Stimulated activated naive CD8-positive, alpha-beta T cell treated with anti-CD3 and anti-CD28 coated beads, Interleukin-15, Interleukin-2, amounts not matched to agents 100 U/mL and 50 U/mL, for 24 hours (primary cell): ENCODE measurements around the gene SEMA4A.
A peak's percentile ranks its signal among the peaks of the same experiment; 100 is the strongest.
"Not testable (repeated sequence)": the region's sequence is repeated elsewhere in the genome, so short reads cannot be mapped to it uniquely, and the experiment has no call there.

Experiments used
- ATAC-seq: fragments of 150-1000 bp; cut with Tn5 transposase; one replicate; pipeline ENCODE4 v1.10.0; 2021
- DNase-seq: peaks from one replicate; pipeline ENCODE4 v3.0.0; 2021

The SEMA4A gene

GRCh38 chr1:156194300-156194652, 40.9 kb downstream of the SEMA4A start:
- ATAC-seq, result no peak
- DNase-seq, result no peak

- ATAC-seq, result no peak
These were observed 42.5 kb downstream of the SEMA4A start for GRCh38 chr1:156195853-156196252.

GRCh38 chr1:156196445-156196844, 43.1 kb downstream of the SEMA4A start:
- ATAC-seq (no peak), DNase-seq (no peak)

More at GRCh38 chr1:156195853-156196252, 42.5 kb downstream of the SEMA4A start:
- DNase-seq, result no peak

DNA sequence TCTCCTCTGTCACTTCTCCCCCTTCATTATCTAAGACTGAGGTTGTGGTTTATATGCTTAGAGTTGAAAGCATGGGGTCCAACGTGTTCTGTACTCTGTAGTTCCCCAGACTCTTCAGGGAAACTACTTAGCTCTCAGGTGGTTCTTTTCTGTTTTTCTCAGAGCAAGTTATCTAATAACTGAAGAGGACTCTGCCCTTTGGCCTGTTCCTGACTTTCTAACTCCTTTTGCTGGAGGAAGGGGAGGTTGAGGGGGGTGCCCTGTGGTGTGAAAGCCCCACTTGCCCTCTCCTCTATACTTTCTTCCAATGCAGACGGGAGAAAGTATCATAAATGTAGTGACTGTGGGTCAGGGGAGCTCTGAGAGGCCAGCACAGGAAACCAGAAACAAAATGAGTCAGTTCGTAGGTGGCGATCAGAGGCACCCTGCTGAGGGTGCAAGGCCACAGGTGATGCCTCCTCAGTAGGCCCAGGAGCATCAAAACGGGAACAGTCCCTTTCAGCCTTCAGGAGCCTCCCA, 45.5 kb downstream of the SEMA4A start:
- ATAC-seq (peak; percentile 82), DNase-seq (no peak)

GRCh38 chr1:156200044-156200443, 46.7 kb downstream of the SEMA4A start:
- ATAC-seq (no peak), DNase-seq (no peak)

DNA sequence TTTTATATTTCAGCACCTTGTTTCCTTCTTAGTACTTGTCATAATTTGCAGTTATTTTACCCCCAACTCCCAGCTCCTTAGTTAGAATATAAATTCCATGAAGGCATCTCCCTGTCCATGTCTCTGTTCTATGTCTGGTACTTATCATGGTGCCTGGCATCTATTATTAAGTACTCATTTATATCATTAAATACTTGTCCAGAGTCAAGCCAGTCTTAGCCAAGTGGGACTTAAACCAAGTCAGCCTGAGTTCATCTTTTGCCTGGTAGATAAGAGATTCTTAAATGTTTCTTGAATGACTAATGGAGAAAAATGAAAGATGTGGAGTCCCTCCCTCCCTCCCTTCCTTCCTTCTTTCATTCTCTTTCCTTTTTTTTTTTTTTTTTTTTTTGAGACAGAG, 49.9 kb downstream of the SEMA4A start:
- no peak for ATAC-seq
- DNase-seq, result no peak

GRCh38 chr1:156204686-156205085, 51.3 kb downstream of the SEMA4A start:
- ATAC-seq (no peak), DNase-seq (no peak)

- no peak for DNase-seq
- ATAC-seq, result no peak
These were observed 57.9 kb downstream of the SEMA4A start for GRCh38 chr1:156211243-156211642.

- DNase-seq (no peak), ATAC-seq (no peak)
These were observed 58.7 kb downstream of the SEMA4A start for GRCh38 chr1:156212130-156212529.

DNA sequence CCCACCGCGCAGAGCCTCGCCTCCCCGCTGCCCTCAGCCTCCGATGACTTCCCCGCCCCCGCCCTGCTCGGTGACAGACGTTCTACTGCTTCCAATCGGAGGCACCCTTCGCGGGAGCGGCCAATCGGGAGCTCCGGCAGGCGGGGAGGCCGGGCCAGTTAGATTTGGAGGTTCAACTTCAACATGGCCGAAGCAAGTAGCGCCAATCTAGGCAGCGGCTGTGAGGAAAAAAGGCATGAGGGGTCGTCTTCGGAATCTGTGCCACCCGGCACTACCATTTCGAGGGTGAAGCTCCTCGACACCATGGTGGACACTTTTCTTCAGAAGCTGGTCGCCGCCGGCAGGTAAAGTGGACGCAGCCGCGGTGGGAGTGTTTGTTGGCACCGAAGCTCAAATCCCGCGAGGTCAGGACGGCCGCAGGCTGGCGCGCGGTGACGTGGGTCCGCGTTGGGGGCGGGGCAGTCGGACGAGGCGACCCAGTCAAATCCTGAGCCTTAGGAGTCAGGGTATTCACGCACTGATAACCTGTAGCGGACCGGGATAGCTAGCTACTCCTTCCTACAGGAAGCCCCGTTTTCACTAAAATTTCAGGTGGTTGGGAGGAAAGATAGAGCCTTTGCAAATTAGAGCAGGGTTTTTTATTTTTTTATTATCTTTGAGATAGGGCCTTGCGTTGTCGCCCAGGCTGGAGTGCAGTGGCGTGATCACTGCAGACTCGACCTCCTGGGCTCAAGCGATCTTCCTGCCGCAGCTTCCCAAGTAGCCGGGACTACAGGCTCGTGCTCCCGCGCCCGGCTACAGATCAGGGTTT, 59.7 kb downstream of the SEMA4A start, which contains the start of gene PMF1:
Gene PMF1, plus strand, starts transcription at position 175 of the 811 bp plus-strand sequence. Its CDS starts 9 bp downstream, at position 184.
- peak; percentile 93 for ATAC-seq
- DNase-seq, result peak; percentile 97

GRCh38 chr1:156213644-156213966, 60.2 kb downstream of the SEMA4A start:
- DNase-seq, result no peak

DNA sequence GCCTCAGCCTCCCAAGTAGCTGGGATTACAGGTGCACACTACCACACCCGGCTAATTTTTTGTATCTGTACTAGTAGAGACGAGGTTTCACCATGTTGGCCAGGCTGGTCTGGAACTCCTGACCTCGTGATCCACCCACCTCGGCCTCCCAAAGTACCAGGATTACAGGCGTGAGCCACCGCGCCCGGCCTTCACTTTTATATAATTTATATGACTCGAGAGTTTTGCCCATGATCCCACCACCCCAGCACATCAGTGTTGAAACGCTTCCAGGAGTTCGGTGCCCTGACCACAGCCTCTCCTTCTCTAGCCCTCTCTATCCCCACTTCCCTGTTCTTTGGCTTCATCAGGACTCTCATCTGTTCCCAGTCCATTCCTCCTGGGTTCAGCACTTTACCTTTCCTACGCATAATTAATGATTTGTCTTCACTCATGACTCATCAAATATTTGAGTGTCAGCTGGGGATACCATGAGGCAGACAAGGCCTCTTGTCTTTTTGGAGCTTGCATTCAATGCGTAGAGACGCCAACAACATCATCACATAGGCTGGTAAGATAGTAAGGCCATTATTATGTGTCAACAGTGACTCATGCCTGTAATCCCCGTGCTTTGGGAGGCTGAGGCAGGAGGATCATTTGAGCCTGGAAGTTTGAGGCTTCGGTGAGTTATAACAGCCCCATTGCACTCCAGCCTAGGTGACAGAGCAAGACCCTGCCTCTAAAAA, 60.8 kb downstream of the SEMA4A start:
- no peak for DNase-seq
- ATAC-seq, result no peak

More at GRCh38 chr1:156213644-156213966, 60.2 kb downstream of the SEMA4A start:
- no peak for ATAC-seq

DNA sequence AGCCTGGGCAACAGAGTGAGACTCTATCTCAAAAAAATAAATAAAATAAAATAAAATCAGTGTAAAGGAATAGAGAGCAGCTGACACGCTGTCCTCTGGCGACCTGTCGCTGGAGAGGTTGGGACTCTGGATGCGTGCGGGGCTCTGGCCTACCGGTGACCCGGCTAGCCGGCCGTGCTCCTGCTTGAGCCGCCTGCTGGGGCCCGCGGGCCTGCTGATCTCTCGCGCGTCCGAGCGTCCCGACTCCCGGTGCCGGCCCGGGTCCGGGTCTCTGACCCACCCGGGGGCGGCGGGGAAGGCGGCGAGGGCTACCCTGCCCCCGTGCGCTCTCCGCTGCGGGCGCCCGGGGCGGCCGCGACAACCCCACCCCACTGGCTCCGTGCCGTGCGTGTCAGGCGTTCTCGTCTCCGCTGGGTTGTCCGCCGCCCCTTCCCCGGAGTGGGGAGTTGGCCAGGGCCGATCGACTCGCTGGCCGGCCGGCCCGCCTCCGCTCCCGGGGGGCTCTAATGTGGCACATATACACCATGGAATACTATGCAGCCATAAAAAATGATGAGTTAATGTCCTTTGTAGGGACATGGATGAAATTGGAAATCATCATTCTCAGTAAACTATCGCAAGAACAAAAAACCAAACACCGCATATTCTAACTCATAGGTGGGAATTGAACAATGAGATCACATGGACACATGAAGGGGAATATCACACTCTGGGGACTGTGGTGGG, 63.1 kb downstream of the SEMA4A start:
- not testable (repeated sequence) for DNase-seq, ATAC-seq

DNA sequence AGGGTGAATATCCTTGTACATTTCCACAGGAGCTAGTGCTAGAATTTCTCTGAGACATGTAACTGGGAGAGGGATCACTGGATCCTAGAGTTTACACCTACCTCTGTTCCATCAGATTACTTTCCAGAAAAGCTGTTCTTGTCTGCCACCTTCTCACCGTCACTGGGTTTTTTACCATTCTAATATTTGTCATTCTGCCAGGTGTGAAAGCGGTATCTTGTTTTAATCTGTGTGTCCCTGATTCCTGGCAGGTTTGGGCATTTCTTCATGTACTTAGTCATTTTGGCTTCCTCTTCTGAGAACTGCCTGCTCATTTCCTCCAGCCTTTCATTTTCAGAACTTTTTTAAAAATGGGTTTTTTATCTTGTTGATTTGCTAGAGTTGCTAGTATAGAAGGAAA, 64.5 kb downstream of the SEMA4A start:
- DNase-seq (no peak), ATAC-seq (peak; percentile 45)

DNA sequence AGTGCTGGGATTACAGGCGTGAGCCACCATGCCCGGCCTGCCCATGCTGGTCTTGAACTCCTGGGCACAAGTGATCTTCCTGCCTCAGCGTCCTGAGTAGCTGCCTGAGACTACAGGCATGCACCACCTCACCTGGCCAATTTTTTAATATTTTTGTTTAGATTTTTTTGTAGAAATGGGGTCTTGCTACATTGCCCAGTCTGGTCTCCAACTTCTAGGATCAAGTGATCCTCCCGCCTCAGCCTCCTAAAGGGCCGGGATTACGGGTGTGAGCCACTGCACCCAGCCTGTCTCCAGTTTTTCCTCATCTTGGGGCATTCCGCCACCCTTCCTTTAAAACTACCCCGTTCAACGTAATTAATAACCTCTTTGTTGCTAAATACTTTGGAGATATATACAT, 66.8 kb downstream of the SEMA4A start:
- no peak for ATAC-seq
- no peak for DNase-seq

DNA sequence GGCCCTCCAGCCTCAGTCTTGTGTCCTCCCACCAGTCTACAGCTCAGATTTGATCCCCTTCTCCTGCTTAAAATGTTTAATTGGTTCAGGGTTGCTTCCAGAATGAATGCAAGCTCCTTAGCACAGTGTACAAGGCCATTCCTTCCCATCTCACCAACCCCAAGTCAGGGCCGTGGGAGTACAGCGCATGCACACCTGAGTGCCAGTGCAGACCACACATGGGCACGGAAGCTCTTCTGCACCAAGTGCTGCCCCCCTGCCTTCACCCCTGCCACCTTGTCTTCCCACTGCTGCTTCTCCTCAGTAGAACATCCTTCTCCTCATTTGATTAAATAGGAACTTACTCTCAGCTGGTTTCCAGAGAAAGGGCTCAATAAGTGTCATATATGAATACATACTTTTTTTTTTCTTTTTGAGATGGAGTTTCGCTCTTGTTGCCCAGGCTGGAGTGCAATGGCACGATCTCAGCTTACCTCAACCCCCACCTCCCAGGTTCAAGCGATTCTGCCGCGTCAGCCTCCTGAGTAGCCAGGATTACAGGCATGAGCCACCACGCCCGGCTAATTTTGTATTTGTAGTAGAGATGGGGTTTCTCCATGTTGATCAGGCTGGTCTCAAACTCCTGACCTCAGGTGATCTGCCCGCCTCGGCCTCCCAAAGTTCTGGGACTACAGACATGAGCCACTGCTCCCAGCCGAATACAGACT, 68.8 kb downstream of the SEMA4A start:
- ATAC-seq, result no peak

GRCh38 chr1:156225677-156226014, 72.3 kb downstream of the SEMA4A start:
- no peak for DNase-seq
- ATAC-seq, result no peak

More for the DNA sequence above, 68.8 kb downstream of the SEMA4A start:
- DNase-seq, result no peak

GRCh38 chr1:156226116-156226538, 72.7 kb downstream of the SEMA4A start:
- ATAC-seq (peak; percentile 26), DNase-seq (peak; percentile 58)

DNA sequence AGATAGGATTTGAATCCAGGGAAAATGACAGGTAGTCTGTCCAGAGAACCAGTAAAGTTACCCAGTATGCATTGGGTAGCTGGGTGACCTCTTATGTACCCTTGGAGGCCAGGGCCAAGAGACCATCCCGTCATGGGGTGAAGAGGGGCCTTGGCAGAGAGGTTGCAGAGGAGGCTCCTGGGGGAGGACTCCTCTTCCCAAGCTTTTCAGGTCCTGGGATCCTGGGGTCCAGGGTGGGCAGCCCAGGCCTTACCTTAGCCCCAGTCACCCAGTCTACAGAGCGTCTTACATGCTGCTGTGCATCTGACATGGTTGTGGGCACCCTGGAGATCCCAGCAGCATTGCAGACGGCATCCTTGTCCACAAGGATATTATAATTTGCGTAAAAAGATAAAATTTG, 73.4 kb downstream of the SEMA4A start:
- no peak for DNase-seq
- no peak for ATAC-seq
